DLD1 (cell line): Measurements from ENCODE around the gene MSANTD7.
"Not testable (repeated sequence)": the region's sequence is repeated elsewhere in the genome, so short reads cannot be mapped to it uniquely, and the experiment has no call there.

Source experiments
- in situ Hi-C: cut with HindIII; loops from 2 replicates; pipeline ENCODE4 v1.10.0; 2017; ENCODE audit warnings: low sequenced_read_pairs

Gene MSANTD7

DNA sequence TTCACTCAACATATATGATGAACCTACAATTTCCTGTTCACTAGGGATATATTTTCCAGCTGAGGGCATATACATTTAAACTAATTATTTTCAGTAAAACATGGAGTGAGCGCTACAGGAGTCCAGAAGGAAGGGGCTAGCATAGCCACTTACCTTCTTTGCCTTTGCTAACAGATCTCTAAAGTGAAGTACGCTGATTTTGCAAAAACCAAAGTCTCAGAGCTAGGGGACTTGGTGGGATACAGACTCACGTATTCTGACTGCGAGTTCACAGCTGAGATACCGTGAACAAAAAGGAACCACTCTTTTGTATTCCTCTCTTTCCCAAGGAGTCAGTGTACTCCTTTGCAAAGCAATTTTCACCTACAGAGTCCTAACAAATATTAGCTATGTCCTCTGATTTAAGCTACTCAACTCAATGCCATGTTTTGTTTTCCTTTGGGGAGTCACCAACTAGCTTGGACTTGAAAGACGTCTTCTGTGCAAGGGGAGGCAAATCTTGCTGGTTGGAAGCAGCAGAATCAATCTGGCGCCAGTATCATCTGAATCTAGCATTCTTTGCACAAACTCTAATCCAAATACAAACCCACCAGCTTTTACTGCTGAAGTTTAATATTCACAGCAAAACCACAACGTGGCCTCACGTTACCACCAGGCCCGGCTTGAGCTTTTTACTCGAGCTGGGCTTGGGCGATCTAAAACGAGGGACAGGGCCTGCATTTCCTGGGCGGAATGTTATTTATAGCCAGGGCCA lies 926 bp upstream of the MSANTD7 start:
- in situ Hi-C loops: no loop called here

- in situ Hi-C loops: no loop called here
Measured at GRCh38 chr10:14838582-14839304, 637 bp downstream of the MSANTD7 start.

DNA sequence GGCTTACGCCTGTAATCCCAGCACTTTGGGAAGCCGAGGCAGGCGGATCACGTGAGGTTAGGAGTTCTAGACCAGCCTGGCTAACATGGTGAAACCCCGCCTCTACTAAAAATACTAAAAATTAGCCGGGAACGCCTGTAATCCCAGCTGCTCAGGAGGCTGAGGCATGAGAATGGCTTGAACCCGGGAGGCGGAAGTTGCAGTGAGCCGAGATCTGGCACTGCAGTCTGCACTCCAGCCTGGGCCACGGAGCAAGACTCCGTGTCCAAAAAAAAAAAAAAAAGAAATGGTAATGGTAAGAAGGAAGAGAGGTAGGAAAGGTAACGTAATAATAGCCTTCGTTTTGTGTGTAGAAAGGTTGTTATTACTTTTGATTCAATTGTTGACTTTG lies 1.2 kb downstream of the MSANTD7 start:
- in situ Hi-C loops: no loop called here

DNA sequence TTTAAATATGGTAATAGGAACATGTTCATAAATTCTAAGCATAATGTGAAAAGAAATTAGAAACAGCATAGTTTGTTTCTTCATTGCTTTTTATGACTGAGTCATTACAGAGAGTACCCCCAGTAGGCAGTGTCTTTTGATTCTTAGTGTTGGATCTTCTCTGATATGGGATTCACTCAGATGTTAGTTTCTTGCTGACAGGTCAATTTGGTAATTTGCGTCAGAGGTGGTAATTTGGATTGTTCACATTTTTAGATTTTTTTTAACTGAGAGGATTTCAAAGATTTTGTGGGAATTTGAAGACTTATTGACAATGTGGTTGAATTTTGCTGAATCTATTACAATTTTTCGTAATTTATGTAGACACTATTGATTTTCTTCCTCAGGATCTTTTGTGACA lies 2.1 kb downstream of the MSANTD7 start:
- in situ Hi-C loops: no loop called here

- in situ Hi-C loops: no loop called here
Measured at GRCh38 chr10:14843327-14843988, 5.4 kb downstream of the MSANTD7 start.

DNA sequence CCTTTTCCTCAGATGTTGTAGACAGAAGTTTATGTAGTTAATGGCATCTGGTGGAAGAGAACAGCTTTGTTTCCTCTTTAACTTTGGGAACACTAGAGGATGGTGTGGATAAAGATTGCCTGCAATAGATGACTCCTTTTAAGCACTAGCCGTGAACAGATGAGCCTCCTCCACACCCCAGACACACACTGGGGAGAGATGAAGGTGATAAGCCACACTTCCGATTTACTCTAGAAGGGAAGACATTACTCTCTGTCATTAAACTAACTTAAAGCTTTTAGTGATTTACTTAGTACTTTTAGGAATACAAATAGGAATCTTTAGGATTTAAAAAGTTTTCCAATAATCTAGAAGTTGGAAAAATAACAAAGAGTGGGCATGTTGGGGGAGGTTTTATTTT lies 6.8 kb downstream of the MSANTD7 start:
- in situ Hi-C loops: no loop called here

DNA sequence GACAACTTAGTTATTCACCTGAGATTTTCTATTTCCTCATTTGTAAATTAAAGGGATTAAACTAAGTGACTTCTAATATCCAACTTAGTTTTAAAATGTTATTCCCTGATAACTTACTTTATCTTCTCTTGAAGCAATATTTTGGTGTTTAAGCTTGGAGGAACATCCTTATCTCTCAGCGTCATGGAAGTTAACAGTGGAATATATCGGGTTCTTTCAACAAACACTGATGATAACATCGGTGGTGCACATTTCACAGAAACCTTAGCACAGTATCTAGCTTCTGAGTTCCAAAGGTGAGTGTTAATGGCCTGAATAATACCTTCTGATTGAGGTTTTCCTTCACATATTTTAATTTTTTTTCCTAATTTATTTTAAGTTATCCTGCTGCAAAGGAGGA lies 14.1 kb downstream of the MSANTD7 start:
- in situ Hi-C loops: no loop called here

- in situ Hi-C loops: no loop called here
Measured at GRCh38 chr10:14855453-14855852, 17.3 kb downstream of the MSANTD7 start.

- in situ Hi-C loops: no loop called here
Measured at GRCh38 chr10:14858338-14858960, 20.3 kb downstream of the MSANTD7 start.

- in situ Hi-C loops: no loop called here
Measured at GRCh38 chr10:14859043-14859442, 20.9 kb downstream of the MSANTD7 start.

DNA sequence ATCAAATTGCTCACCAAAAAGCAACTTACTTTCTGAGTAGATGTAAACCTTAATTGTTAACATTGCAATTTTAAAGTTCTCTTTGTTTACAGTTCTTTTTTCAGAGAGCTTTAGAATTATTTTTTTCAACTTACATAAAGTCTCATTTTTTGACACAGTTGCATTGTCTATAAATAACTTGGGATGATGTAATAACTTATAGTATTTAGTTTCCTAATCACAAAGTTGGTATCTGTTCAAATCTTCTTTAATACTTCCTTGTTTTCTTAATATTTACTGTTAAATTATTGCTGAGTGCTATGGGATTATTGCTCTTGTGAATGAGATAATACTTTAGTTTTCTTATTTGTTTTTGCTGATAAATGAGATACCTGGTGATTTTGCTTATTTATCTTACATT lies 21.7 kb downstream of the MSANTD7 start:
- in situ Hi-C loops: no loop called here

DNA sequence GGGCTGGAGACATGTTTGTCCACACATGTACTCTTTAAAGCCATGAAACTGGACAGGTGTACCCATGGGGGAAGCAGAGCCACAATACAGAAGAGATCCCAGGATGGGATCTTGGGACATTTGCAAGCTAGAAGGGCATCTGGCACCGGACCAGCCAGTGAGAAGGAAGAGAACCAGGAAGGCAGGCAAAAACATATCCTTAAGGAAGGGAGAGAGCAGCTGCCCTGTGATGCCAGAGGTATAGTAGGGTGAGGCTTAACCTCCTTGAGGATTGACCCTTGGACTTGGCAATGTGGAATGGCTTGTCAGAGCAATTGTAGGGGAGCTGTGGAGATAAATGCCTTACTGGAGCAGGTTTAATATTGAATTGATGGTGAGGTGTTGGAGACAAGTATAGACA lies 22.7 kb downstream of the MSANTD7 start:
- in situ Hi-C loops: no loop called here

DNA sequence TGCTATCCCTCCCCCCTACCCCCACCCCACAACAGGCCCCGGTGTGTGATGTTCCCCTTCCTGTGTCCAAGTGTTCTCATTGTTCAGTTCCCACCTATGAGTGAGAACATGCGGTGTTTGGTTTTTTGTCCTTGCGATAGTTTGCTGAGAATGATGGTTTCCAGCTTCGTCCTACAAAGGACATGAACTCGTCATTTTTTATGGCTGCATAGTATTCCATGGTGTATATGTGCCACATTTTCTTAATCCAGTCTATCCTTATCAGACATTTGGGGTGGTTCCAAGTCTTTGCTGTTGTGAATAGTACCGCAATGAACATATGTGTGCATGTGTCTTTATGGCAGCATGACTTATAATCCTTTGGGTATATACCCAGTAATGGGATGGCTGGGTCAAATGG lies 26.4 kb downstream of the MSANTD7 start:
- in situ Hi-C loops: not testable (repeated sequence)

GRCh38 chr10:14864871-14865270 lies 26.8 kb downstream of the MSANTD7 start:
- in situ Hi-C loops: not testable (repeated sequence)

DNA sequence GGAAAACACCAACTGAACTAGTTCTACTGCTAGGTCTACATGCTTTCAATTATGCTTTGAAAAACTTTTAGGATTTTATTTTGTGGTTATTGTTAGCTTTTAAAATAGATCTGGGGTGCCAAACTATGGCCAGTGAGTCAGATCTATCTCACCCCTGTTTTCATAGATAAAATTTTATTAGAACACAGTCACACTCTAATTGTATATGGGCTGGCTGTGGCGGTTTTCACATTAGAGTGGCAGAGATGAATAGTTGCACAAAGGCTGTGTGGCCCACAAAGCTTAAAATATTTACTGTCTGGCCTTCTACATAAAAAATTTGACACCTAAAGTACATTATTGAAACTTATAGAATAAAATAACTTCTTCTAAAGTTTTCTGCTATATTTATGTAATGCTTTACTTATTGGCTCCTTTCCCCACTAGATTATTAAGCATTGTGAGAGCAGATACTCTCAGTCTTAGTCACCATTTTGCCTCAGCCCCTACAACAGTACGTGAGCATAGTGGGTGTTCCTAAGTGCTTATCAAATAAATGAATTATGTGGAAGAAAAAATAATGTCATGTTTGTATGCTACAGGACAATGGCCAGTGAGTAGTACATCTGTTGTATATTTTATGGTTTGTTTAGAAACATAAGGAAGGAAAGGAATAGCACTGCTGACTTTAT lies 35.1 kb downstream of the MSANTD7 start:
- in situ Hi-C loops: no loop called here

DNA sequence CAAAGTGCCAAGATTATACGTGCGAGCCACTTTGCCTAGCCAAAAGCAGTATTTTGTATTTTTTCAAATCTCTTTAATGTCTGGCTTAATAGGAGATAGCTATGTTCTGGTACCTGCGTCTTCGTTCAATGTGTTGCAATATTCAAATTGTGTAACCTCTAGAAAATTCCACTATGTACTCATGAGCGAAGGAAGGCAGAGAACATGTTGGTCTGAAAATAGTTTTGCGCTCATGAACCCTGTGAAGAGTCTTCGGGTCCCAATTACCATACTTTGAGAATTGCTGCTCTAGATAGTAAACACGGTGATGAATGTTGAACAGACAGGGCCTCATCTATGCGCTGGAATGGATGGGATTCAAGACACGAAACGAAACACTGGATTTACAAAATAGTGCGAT lies 37.8 kb downstream of the MSANTD7 start:
- in situ Hi-C loops: no loop called here

DNA sequence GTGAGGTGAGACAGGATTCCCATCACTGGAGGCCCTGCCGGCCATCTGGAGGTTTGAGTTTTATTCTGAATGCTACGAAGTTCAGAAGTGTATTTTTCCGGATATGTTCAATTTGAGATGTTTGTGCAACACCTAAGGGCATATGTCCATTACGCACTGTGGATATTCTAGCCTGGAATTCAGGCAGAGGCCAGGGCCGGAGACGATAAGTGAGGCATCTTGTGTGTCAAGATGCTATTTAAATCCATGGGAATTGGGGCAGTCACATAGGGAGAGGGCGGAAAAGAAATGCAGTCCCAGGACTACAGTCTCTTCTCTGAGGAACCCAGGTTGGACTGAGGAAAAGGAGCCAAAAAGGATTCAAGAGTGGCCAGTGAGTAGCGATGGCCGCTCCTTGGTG lies 38.7 kb downstream of the MSANTD7 start:
- in situ Hi-C loops: no loop called here

- in situ Hi-C loops: no loop called here
Measured at GRCh38 chr10:14878266-14879123, 40.4 kb downstream of the MSANTD7 start, which contains the start of gene SUV39H2. Gene SUV39H2 (plus strand): TSS chr10:14878866. CDS start chr10:14878889, 23 bp downstream.

DNA sequence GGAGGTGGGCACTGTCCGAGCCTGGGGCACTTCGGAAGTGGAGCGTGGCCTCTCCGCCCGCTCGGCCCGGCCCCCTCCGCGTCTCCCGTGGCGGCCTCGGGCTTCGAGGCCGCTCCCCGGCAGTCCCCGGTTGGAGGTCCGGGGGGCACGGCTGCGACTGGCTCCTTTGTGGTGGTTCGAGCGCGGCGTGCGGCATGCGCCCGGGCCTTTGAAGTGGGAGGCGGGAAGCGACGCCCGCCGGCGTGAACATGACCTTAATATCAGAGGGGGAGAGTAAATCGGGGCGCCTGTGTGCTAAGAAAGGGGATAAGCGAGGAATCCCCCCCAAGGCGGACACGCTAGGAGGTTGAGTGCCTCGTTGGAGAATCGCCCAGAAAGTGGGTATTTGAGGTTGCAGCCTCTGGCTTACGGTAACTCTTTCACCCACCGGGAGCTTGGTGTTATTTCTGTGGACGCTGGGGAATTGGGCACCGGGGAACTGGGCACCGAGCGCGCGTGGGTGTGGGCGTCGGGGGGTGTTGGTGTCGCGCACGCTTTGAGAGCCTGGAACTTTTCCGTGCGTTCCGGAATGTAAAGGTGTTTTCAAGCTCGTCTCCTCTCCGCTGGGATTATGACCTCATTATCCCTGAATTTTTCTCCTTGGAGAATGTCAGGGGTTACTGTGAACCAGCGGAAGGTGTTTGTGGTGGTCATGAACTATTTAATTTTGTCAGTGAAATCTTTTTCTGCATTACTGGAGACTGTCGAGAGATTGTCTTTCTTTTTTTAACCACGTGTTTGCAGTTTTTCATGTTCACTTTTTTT lies 41.2 kb downstream of the MSANTD7 start:
- in situ Hi-C loops: no loop called here
